SHP77 treated with DMSO at 0.1 percent for 48 hours (cell line): ENCODE data around the gene ATP2A1.

ENCODE experiments used
- DNase-seq: peaks from one replicate; lab custom pipeline; 2025; lab: John Stamatoyannopoulos, UW

The ATP2A1 gene

DNA sequence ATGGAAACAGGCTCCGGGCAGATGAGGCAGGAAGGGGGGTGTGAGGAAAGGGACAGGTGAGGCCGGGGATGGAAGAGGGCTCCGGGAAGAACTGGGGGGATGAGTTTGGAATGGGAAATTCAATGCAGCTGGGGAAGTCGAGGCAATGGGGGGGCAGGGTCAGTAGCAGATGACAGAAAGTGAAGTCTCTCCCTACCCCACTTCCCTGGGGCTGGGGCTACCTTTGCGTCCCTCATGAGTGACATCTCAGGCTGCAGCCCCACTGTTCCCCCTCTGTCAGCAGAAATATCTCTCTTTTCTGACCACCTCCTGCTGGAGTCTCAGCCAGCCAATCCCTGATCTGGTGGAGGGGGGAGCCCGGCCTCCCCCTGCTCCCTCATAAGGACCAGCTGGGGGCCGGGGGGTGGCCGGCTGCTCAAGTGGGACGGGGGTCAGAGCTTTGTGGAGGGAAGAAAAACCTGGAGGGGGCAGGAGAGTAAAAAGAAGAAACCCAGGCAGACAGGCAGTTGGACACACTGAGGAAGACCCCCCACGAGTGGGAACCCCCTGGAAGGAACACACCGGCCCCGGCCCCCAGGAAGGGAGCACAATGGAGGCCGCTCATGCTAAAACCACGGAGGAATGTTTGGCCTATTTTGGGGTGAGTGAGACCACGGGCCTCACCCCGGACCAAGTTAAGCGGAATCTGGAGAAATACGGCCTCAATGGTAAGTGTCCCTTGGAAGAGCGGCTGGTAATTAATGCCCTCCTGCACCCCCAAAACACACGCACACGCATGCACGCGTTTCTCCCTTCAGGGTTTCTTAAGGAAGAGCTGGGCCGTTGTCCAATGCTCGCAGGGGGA, at the start of gene ATP2A1:
Gene ATP2A1 (plus strand): TSS at position 406 of the 844 bp plus-strand sequence. CDS start 184 bp downstream, at position 590.
- no peak for DNase-seq

DNA sequence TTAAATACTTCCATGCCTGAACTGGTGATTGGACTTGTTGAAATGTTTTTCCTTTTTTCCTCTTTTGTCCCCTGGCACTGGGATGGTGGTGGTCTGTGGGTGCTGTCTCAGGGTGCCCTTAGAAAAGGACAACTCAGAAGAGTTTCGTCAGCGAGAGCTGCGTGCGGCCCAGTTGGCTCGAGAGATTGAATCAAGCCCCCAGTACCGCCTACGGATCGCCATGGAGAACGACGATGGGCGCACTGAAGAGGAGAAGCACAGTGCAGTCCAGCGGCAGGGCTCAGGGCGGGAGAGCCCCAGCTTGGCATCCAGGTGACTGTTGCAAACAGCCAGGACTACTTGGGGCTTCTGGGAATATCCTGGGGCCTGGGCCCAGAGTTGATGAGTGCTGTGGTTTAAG, 48.5 kb upstream of the ATP2A1 start:
- DNase-seq: no peak

DNA sequence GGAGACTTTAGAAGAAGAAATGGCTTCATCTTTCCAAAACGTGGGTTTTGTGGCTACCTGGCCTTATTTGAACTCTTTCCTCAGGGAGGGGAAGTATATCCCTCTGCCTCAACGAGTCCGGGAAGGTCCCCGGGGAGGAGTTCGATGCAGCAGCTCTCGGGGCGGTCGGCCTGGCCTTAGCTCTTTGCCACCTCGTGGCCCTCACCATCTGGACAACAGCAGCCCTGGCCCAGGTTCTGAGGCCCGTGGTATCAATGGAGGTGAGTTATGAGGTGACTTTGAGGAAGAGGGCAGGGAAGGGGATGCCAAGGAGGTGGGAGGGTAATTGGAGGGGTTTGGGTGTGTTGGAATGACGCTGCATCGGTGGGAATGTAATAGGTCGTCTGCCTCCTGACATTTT, 47.8 kb upstream of the ATP2A1 start:
- no peak for DNase-seq

DNA sequence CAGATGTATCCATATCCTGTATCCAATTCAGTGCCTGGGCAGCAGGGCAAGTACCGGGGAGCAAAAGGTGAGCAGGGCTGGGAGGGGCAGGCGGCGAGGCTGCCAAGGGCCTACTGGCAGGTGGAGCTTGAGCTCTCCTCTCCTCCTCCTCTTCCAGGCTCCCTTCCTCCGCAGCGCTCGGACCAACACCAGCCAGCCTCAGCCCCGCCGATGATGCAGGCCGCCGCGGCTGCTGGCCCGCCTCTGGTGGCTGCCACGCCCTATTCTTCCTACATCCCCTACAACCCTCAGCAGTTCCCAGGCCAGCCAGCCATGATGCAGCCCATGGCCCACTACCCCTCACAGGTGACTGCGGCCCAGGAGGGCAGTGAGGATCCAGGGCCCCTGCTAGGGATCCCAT, 43.9 kb upstream of the ATP2A1 start:
- no peak for DNase-seq

DNA sequence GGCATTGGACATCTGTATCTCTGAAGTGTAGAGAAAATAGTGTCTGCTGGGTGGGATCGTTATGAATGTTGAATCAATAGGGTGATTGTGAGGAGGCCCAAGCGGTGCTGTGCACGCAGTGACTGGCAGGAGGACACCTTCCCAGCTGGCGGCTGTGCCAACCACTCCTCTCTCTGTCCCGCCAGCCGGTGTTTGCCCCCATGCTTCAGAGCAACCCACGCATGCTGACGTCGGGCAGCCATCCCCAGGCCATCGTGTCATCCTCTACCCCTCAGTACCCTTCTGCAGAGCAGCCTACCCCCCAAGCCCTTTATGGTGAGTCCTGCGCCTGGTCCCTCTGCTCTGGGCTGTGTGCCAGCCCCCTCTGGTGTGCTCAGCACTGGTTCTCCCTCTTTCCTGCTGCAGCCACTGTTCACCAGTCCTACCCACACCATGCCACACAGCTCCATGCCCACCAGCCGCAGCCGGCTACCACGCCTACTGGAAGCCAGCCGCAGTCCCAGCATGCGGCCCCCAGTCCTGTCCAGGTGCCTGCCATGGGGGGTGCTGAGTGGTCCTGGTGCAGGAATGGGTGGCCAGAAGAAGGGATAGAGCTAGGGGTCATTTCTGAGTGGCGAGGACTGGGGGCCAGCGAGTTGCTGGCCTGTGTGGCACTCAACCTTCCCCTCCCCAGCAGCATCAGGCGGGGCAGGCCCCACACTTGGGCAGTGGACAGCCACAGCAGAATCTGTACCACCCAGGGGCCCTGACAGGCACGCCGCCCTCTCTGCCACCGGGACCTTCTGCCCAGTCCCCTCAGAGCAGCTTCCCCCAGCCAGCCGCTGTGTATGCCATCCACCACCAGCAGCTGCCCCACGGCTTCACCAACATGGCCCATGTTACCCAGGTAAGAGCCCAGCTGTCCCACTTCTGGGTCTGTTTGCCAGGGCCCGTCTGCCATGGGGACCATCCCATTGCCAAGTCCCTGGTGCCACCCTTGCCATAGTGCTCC, 43.1 kb upstream of the ATP2A1 start:
- DNase-seq: no peak

DNA sequence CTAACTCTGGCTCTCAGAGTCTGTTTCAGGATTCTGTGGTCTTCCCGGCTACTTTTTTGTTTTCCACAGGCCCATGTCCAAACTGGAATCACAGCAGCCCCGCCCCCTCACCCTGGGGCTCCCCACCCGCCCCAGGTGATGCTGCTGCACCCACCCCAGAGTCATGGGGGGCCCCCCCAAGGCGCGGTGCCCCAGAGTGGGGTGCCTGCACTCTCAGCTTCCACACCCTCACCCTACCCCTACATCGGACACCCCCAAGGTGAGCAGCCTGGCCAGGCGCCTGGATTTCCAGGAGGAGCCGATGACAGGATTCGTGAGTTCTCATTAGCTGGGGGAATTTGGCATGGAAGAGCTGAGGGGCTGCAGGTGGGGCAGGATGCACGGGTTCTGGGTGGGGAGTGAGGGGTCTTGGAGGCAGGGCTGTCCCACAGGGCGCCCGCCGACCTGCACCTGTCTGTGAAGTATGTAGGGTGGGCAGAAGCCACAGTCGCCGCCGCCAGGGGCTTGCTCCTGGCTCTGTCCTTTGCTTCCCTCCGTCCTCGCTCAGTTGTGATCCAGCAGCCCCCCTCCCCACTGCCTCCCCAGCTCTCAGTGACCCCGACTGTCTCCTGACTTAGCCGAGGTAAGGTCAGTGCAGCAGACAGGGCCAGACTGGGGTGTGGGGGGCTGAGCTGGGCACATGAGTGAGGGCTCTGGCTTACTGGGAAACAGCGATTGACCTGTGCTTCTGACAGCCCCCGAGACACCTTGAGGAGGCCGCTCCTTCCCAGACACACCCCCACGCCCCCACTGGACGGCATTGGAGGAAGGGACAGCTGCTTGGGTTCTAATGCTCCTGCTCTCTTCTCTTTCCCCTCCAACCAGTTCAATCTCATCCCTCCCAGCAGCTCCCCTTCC, 42.2 kb upstream of the ATP2A1 start:
- DNase-seq: no peak

DNA sequence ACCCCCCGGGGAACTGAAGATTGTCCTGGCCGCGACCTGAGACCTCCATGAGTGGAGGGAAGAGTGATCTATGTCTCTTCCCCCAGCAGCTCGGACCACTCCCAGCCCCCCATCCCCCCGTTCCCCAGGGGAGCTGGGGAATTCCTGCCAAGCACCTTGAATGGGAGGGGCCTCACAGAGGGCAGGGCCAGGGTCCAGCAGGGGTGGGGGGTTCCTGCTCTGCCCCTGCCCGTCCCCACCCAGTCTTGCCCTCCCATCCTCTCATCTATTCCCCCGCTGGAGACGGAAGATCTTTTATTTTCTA, 41.6 kb upstream of the ATP2A1 start:
- no peak for DNase-seq

DNA sequence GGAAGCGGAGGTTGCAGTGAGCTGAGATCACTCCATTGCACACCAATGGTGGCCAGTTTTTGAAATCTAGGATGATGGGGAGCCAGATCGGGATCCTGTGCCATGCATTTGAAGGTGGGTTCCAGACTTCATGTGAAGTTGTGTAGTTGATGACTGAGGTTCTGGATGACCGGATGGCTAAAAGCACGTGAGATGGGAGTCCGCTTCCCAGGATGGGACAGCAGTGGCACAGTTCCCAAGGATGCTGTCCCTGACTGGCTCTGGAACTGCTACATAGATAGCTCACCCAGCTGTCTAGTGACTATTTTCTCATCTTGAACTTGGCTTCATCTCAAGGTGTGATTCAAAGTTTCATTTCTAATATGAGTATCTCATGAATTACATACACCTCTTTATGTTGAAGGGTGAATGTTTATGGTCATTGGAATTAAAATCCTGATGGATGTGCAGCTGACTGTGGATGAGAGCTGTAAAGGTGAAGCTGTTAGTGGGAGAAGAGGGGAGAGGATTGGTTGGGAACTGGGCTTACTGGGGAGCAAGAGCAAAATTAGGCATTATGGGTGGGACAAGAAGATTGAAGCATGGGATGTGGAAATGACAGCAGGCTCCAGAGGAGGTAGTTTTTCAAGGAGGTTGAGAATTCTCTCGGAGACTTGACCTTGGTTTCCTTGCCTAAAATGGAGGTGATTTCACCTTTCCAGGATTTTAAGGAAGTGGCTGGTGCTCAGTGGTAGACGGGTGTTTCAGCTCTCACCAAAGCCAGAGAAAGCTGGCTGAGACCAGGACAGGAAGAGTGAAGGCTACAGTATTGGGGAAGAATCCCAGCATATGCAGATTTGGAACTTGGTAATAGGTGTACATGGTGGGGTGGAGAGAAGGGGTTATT, 40.4 kb upstream of the ATP2A1 start:
- DNase-seq: no peak

DNA sequence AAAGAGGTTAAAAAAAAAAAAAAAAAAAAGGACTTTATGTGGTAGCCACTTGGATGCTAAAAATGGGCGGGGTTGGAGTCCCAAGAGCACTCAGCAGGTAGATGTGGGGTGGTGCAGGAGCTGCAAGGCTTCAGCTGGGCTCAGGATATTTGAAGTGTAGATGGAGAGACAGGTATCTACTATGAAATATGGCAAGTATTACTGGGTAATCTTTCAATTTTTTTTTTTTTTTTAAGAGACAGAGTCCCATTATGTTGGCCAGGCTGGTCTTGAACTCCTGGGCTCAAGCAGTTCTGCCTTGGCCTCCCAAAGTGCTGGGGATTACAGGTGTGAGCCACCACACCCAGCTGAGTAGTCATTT, 39.8 kb upstream of the ATP2A1 start:
- no peak for DNase-seq

DNA sequence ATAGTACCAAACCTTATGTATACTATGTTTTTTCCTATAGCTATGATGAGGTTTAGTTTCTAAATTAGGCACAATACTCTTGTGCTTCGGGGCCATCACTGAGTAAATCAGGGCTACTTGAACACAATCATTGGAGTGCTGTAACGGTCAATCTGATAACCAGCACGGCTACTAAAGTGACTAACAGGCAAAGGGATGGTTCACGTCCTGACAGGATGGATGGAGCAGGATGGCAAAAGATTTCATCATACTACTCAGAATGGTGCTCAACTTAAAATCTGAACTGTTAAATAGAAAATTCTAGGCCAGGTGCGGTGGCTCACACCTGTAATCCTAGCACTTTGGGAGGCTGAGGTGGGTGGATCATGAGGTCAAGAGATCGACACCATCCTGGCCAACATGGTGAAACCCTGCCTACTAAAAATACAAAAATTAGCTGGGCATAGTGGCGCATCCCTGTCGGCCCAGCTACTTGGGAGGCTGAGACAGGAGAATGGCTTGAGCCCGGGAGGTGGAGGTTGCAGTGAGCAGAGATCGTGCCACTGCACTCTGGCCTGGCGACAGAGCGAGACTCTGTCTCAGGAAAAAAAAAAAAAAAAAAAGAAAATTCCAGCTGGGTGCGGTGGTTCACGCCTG, 39.2 kb upstream of the ATP2A1 start:
- no peak for DNase-seq

DNA sequence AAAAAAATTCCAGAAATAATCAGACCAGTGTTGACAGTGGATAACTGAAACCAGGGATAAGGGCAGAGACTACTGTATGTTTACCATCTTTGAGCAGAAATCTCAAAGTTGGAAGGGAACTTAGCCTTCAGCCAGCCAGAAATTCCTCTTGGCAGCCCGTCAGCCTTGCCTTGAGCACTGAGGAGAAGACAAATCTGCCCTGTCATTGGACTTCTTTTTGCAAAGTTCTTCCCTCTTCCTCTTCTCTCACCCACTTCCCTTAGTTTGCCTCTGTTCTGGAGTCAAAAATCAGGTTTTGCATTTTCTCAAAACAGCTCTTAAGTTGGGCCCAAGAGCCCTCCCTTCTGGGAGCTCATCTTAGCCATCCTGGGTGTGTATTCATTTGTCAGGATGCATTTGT, 38.4 kb upstream of the ATP2A1 start:
- DNase-seq: no peak

DNA sequence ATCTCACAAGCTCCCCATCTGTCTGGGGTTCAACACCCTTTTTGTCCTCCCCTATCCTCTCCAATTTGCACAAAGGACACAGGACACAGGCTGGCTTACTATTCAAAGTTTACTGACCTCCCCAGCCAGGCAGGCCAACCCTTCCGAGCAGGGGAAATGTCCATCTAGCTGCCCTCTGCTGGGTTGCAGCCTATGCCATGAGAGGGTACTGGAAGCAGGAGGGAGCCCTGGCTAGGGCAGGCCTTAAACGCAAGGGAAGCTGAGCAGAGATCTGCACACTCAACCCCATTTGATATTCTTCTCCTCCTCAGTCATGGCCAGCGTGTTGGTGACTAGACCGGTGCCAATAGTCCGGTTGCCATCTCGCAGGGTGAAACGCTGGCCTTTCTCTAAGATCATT, 35.6 kb upstream of the ATP2A1 start:
- DNase-seq: no peak

DNA sequence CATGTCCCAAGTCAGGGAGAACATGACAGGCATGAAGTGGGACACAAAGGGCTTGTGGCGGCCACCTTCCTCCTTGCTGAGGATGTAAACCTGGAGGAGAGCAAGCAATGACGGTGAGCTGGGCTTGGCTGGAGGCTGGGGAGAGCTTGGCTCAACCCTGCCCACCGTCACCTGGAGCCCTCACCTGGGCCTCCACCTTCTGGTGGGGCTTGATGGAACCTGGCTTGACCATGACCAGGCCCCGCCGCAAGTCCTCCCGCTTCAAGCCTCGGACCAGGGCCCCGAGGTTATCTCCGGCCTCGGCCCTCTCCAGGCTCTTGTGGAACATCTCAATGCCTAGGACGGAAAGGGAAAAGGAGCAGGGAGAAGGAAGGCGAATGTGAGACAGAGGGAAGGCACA, 34.5 kb upstream of the ATP2A1 start:
- no peak for DNase-seq

DNA sequence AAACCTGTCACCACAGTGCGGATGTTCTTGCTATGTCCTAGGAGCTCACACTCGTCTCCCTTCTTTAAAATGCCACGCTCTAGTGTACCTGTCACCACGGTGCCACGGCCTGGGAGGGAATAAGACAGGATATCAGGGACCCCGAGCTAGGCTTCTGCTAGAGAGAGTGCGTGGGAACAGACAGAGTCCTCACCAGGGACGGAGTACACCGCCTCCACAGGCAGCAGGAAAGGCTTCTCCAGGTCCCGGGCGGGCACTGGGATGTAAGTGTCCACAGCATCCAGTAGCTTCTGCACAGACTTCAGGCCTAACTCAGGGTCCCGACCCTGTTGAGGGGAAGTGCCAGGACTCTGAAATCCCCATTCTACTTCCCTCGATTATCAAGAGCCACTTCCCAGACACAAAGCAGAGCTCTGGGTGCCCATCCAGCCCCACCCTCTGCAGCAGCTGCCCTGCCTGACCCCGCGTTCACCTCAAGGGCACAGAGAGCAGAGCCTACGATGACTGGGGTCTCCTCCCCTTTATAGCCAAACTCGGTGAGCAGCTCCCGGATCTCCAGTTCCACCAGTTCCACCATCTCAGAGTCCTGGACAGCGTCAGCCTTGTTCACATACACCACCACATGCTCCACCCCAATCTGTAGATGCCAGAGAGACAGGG, 33.9 kb upstream of the ATP2A1 start:
- no peak for DNase-seq

DNA sequence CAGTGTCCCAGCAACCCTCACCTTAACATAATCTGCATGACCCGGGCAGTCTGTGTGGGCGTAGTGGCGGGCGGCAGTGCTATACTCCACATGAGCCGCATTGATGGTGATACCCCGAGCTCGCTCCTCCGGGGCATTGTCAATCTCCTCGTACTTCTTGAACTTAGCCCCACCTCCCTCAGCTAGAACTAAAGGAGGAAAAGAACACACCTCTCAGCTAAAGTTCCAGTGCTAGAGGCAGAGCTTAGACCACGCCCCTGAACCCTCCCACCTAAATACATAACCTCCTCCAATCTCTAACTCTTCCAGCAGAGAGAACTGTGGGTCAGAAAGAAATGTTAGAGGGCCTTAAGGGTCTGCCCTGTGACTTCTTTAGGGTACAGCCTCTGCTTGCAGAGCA, 33.0 kb upstream of the ATP2A1 start:
- DNase-seq: no peak

DNA sequence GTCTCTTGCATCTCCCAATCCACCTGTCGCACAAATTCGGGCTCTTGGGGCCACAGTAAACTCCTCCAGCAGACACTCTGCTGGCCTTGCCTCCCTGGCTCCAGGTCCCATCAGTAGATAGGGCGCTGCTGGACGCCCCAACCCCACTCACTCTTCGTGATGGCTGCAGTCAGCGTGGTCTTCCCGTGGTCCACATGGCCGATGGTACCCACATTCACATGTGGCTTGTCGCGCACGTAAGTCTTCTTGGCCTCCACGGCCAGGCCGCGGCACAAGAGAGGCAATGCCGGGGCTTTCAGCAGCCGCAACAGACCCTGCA, 32.6 kb upstream of the ATP2A1 start:
- DNase-seq: no peak

DNA sequence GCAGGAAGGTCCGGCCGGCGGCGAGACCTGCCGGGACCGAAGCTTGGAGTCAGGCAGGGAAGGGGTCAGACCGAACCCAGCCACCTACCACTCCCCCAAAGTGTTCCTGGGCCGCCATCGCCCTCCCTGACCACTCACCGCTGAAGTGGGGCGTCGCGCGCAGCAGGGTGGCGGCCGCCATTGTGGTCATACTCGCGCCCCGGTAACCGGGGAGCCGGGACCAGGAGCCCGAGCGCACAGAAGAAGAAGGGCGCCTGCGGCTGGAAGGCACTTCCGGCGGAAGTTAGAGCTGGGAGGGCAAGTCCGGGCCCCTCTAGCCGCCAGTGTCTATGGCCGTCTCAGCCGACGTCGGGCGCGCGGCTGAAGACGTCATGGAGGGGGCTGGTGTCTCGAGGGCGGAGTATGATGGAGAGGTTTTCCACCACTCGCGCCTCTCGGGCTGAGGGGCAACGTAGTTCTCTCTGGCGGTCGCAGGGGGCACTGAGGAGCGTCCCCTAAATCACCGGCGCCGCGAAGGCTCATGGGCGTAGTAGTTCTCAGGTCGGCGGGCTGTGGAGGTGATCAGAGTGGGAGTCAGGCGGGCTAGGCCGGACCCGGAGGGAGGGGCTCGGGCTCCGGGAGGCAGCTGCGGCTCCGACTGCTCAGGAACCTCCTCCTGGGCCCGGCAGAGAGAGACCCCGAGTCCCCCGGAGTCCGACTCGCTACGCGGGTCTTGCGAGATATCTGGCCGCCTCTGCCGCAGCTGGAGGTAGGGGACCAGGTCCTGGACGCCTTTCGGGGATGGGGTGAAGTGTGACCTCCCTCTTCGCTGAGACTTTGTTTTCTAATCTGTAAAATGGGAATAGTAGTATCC, 32.0 kb upstream of the ATP2A1 start, which contains the start of gene TUFM:
Gene TUFM (minus strand): TSS at position 269 of the 853 bp plus-strand sequence. CDS start 79 bp downstream, at position 190.
- peak; percentile 98 for DNase-seq

DNA sequence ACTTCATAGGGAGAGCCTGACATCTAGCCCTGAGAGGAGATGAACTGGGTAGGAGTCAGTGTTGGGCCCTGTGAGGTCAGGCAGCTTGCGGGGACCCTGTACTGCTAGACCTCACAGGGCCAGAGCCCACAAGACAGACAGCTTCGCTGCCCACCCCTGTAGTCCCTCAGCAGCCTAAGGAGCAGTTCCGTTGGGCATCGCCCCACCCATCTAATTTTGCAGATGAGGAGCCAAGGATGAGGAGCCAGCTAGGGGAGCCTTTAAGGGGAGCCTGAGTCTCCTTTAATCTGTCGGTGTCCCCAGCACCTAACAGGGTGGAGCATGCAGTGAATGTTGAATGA, 31.4 kb upstream of the ATP2A1 start:
- DNase-seq: no peak

DNA sequence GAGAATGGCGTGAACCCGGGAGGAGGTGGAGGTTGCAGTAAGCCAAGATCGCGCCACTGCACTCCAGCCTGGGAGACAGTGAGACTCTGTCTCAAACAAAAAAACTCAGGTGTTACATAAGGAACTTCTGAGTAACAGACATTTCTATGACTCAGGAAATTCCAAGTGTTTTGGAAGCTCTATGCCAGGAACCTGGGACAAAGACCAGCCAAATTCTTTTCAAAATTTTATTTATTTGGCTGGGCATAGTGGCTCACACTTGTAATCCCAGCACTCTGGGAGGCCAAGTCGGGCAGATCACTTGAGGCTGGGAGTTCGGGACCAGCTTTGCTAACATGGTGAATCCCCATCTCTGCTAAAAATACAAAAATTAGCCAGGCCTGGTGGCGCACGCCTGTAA, 19.9 kb upstream of the ATP2A1 start:
- DNase-seq: no peak
